Stimulated activated CD4-positive, alpha-beta T cell treated with anti-CD3 and anti-CD28 coated beads, Interleukin-12 subunit alpha, Interleukin-12 subunit beta, amount 100 ng/mL, for 4 hours (primary cell): ENCODE data around the gene INPP5D.
"Not testable (repeated sequence)": the region's sequence is repeated elsewhere in the genome, so short reads cannot be mapped to it uniquely, and the experiment has no call there.

Source experiments
- DNase-seq: peaks from one replicate; pipeline ENCODE4 v3.0.0-alpha.2; 2020

The INPP5D gene

DNA sequence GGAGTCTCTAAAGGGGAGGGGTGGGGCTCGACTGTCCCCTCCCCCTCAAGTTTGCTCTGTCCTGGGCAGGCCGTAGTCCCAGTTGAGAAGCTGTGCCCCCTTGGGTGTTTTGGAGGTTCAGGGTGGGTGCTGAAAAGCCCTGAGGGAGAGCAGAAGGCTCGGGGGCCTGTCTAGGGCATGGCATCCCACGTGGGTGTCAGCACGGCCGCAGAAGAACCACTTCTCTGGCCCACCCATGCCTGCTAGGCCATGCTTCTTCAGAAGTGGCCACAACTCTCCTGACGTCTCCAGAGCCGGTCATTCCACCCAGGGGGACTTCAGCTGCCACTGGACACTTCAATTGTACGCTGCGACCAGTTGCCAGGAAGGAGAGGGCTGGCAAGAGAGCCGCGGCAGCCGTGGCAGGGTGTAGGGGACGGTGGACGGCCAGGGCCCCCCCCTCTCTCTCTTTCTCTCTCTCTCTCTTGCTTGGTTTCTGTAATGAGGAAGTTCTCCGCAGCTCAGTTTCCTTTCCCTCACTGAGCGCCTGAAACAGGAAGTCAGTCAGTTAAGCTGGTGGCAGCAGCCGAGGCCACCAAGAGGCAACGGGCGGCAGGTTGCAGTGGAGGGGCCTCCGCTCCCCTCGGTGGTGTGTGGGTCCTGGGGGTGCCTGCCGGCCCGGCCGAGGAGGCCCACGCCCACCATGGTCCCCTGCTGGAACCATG lies at the start of gene INPP5D:
Gene INPP5D (plus strand): TSS at position 546 of the 704 bp plus-strand sequence. CDS start 137 bp downstream, at position 683.
- peak; percentile 59 for DNase-seq

DNA sequence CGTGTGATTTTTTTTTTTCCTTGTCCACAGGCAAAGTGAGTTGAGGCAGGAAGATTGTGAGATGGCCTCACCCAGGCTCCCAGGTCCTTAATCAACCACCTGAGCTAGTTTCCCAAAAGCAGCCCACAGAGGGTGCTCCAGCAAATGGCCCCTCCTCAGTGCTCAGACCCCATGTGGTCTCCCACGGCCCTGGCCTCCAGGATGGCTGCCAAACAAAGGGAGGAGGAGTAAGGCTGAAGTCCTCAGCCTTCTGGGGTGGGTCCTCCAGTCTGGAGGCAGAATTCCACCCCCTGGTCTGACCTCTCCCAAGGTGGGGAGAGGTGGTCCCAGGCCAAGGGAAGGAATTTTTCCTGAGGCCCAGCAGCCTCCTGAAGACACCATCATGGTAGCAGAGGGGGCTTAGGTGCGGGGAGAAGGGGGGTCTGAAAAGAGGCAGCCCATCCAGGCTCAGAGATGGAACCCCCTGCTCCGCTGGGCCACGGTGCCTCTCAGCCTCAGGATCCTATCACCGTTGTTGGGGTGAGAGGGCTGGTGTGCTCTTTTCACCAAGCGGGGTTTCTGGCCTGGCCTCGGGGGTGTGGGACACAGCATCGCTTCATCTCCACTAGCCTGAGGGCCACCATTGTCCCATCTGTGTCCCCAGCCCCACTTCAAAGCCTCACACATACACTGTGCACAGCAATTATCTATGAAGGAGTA lies 49.4 kb upstream of the INPP5D start:
- no peak for DNase-seq

DNA sequence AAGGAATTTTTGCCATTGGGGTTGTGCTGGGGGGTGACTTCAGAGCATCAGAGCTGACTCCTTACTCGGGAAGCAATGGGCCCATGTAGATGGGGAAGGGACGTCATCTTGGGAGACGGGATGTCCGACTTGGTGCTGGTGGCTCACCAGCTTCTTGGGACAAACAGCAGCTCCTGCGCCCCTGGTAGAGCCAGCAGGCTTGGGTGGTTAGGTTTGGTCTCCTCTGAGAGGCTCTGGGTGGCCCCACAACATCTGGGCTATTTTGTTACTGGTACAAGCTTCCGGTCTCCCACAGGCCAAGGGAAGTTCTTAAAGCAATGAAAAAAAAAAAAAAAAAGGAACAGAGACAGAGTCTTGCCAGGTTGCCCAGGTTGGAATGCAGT lies 48.9 kb upstream of the INPP5D start:
- no peak for DNase-seq

DNA sequence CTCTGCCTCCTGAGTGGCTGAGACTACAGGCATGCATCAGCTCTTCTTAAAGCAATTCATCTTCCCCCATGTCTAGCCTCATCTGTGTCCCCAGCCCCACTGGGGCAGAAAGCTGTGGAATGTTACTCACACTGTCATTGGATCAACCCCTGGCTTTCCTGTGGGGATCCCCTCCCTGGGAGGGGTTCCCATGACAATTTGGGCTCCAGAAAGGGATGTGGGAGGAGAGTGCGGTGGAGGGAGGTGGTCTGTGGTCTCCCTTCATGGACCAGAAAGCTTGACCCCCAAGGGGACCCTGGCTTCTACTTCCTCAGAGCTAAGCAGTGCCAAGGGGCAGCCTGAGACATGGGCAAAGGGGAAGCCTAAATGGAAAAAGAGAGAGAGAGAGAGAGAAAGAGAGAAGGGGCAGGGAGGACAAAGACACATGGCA lies 48.4 kb upstream of the INPP5D start:
- DNase-seq, result no peak

DNA sequence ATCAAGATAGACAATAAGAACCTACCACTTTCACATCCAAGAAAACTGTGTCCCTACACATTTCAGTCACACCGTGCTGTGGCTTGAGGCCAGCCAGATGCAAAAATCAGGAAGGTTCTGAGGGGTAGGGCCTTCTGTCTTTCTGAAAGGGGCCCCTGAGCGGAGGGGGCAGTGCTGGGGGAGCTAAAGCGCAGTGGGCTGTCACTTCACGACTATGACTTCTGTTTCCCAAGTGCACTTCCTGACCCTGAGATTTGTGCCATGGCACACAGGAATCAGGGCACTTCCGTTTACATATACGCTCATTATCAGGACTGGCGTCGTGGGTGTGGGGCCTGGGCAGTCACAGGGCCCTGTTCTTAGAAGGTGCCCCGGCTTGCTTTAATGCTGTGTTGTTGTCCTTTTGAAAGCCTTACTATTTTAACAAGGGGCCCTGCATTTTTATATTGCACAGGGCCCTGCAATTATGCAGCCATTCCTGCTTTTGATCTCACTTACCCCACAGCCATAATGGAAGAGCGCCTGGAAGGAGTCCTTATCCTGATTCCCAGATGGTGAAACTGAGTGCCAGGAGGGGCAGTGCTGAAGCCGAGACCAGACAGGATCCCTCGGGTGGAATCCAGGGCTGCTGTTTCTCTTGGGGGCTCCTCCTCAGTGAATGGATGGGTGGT lies 47.7 kb upstream of the INPP5D start:
- no peak for DNase-seq

DNA sequence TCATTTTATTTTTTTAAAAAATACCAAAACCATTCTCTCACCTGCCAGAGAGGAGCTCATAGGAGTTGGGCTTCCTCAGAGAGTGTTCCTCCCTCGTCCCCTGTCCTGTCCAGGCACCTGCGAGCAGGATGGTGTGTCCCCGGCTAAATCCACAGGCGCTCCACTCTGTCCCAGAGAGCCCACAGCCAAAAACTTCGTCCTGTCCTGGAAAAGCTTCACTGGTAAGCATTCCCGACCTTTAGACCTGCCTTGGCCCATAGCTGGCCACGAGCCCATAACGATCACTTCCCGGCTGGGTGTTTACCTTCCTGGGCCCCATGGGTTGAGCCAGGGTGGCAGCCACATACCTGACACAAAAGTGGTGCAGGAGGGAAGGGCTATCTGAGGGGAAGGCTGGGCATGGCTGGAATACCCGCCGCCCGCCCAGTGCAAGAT lies 47.1 kb upstream of the INPP5D start, which contains the start of gene NGEF:
Gene NGEF (minus strand): TSS at position 230 of the 435 bp plus-strand sequence. CDS start 38,366 bp downstream, outside the sequence.
- DNase-seq, result no peak

DNA sequence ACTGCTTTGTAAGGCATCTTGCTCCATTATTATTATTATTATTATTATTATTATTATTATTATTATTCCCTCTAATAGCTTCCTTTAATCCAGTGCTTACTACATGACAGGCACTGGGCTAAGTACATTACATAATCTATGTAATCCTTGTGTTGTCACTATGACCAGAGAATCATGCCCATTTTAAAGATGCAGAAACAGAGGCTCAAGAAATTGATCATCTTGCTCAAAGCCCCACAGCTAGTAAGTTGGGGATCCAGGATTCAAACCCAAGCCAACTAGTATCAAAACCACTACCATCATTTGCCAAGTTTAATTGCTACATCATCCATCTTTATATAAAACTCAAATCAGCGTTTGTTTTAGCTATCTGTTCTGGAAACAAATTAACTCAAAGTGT lies 46.5 kb upstream of the INPP5D start:
- no peak for DNase-seq

DNA sequence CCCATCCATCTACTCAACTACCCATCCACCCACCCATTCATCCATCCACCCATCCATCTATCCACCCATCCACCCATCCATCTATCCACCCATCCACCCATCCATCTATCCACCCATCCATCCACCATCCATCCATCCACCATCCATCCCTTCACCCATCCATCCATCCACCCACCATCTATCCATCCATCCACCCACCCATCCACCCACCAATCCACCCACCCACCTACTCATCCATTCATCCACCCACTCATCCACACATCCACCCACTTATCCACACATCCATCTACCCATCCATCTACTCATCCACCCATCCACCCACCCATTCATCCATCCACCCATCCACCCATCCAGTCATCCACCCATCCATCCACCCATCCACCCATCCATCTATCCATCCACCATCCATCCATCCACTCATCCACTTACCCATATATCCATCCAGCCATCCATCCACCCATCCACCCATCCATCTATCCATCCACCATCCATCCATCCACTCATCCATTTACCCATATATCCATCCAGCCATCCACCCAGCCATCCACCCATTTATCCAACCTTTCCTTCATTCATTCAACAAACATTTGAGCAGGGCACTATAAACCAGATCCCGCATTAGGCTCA lies 45.0 kb upstream of the INPP5D start:
- no peak for DNase-seq

DNA sequence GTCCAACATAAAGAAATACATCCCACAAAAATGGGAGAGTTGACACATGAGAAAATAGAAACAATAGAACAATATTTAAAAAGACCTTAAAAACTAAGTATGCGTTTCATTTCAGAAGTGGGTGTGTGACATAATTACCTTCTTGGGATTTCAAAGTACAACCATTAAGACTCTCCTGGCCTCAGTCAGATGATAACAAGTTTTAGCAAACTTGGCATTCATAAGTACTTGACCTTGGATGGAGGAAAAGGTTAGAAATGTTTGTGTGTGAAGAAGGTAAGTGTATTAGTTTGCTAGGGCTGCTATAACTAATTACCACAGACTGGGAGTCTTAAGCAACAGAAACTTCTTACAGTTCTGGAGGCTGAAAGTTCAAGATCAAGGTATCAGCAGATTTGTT lies 42.2 kb upstream of the INPP5D start:
- DNase-seq, result no peak

DNA sequence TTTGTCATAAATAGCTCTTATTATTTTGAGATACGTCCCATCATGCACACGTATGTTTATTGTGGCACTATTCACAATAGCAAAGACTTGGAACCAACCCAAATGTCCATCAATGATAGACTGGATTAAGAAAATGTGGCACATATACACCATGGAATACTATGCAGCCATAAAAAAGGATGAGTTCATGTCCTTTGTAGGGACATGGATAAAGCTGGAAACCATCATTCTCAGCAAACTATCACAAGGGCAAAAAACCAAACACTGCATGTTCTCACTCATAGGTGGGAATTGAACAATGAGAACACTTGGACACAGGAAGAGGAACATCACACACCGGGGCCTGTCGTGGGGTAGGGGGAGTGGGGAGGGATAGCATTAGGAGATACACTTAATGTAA lies 40.5 kb upstream of the INPP5D start:
- DNase-seq, result not testable (repeated sequence)

DNA sequence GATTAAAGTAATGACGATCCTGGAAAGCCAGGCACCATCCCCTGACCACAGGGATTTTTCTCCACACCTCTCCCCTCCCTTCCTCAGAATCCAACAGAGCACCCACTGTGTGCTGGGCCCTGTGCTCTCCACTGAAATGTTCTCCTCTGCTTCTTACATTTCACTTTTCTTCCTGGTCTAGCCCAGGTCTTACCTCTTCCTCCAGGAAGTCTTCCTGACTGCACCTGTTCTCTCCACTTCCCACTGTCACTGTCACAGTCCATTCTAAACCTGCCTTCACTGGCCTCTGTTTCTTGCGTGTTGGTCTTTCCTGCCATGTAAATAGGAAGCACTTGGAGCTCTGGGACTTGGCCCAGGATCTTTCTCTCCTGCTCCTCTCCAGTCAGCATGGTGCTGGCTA lies 39.7 kb upstream of the INPP5D start:
- DNase-seq, result no peak

DNA sequence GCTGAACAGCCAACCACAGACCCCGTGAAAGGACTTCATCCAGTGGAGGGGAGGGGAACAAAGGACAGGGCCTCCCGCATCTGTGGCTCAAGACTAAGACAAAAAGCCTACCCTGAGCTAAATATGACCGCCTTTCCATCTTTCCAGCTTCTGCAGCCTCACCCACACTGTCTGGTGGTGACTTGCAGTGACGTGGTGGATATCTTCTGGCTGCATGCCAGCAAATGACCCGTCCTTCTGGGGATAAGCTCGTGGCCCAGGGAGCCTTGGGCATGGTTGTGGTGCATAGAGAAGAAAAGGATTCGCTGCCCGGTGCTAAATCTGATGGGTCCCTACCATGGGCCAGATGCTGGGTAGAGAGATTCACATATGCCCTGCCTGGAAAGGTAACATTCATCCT lies 38.4 kb upstream of the INPP5D start:
- no peak for DNase-seq

DNA sequence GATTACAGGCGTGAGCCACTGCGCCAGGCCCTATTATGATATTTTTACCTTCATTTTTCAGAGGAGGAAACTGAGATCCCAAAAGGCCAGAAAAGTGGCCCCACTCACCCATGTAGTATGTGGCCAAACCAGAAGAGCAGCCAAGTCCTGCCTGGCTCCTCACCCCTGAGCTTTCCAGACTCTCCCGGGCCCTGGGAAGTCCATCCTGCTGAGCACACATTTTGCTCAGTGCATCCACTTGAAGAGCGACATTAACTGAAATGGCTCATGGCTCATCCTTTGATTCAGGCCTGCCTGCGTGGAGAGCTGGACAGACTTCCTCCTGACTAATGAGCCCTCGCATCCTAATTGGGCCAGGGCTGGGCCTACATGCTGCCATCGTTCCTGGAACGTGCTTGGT lies 37.6 kb upstream of the INPP5D start:
- DNase-seq, result no peak

DNA sequence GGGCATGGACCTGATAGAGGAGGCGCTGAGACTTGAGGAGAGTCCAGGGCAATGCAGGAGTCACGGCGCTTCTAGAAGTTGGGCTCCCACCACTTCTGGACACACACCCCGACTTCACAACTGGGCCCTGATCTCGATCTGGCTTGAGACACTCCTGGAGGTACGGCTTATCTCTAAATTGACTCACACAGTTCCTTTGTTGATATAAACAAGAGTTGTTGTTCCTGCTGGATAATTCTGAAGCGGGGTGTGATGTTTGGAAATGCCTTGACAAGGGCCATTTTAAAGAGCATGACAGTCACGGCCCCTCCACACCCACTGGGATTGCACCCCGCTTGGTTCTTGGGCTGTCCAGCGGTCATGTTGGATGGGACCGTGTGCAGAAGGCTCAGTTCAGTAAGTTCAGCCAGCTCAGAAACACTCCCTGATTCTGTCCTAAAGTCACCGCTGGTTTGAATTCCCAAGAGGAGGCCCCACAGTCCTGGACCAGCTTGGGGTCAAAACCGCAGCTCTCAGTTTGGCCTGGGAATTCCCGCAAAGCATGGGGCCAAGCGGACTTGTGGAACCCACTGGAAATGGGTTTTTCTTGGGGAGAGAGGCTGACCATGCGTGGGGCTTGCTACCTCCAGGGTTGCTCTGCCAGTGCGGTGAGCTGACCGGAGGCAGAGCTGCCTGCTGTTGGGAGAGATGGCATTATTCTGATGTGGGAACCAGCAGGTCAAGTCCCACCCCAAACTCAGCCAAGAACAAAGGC lies 37.0 kb upstream of the INPP5D start:
- DNase-seq, result no peak

DNA sequence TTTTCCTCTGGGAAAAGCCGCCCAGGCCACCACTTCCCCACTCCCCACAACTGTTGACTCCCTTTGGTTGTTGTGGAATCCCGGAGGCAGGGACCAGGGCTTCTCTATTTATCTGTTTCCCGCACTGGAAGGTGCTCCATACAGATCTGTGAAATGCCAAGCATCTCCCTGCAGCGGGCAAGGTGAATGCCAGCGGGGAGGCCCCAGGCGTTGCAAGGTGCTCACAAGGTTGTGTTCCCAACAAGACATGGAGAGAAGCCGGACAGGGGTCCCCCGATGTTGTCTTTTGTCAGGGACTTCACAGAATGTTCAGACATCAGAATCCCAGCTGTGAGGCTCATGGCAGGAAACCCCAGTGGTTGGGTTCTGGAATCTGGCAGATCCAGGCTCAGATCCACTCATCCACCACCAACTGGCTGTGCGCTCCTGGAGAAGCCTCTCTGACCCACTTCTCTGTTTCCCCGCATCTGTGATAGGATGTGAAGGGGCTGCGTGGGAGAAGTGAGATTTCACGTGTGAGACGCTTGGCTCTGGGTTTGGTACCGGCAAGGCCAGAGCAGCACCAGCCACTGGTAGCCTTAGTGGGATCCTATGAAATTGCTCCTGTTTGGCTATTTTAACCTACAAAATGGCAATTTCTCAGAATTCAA lies 36.3 kb upstream of the INPP5D start:
- no peak for DNase-seq

DNA sequence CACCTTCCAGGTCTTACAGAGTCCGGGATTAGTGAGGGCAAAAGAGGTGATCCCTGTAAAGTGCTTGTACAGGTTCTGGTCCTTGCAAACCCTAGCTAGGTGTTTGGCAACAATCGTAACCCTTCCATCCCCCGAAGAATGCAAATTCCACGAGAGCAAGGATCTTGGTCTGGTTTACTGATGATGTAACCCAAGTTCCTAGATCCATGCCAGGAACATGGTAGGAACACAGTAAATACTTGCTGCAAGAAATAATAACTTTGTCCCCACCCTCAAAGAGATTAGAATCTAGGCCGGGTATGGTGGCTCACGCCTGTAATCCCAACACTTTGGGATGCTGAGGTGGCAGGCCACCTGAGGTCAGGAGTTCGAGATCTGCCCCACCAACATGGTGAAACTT lies 34.4 kb upstream of the INPP5D start:
- DNase-seq, result no peak

DNA sequence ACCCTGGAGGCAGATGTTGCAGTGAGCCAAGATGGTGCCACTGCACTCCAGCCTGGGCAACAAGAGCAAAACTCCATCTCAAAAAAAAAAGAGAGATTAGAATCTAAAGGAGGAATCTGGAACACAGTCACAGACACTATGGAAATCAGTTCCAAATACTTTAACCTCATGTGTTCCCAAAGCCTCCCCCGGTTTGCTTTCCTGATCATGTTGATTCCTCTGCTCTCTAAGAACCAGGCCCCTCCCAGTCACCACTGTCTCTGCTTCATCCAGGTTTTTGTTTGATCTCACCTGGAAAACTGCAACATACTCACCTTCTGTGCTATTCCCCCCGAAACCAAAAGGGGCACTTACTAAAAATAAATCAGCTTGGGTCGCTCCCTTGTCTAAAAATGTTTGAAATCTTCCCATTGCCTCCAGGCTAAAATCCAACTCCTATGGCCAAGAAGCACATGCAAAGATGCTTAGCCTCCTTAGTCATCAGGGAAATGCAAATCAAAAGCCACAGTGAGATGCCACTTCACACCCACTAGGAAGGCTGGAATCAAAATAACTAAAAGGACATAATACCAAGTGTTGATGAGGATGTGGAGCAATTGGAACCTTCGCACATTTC lies 33.8 kb upstream of the INPP5D start:
- no peak for DNase-seq

DNA sequence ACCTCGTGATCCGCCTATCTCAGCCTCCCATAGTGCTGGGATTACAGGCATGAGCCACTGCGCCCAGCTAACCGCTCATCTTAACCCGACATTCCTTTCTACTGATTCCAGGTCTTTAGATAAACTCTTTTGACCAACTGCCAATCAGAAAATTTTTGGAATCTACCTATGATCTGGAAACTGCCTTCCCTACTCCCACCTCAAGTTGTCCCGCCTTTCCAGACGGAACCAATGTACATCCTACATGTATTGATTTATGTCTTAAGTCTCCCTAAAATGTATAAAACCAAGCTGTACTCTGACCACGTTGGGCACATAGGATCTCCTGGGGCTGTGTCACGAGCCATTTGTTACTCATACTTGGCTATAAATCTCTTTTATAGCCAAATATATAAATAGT lies 30.8 kb upstream of the INPP5D start:
- DNase-seq, result no peak

DNA sequence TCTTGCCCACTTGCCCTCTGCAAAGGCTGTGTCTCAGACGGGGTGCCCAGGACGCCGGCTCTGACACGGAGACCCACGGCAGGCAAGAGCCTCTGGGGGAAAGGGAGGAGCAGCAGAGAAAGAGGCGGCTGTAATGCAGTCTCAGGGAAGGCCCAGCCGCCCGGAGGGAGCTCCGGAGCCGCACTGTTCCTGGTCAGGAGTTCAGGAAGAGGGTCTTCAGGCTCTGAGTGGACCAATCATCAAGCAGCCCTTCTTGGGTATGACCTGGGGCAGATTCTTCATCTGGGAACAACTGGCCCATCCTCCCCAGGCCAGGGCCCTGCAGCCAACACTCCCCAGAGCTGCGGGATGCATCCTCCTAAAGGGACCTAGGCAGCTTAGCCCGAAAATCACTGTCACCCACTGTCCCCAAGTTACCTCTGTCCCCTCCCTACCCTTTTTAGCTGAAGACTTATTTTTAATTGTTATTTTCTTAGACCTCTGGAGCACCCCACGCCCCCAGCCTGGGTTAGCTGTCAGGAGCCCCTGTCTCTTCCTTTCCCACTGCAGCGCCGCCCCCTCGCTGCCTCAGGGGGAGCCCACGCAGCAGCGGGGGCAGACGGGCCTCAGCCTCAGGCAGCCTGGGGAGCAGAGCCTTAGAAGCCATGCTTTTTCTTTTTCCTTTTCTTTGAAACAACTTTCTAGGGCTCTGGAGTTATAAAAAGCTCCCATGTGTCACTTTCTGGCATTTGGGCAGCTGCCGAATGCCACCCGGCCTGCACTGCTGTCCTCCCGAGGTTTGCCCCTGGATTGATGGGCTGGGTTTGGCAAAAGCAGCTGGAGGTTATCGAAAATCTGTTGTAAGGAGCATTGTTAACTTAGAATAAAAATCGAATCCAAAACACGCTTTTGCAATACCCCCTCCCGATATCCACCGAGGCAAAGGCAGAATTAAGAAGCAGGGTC lies 28.3 kb upstream of the INPP5D start:
- no peak for DNase-seq

DNA sequence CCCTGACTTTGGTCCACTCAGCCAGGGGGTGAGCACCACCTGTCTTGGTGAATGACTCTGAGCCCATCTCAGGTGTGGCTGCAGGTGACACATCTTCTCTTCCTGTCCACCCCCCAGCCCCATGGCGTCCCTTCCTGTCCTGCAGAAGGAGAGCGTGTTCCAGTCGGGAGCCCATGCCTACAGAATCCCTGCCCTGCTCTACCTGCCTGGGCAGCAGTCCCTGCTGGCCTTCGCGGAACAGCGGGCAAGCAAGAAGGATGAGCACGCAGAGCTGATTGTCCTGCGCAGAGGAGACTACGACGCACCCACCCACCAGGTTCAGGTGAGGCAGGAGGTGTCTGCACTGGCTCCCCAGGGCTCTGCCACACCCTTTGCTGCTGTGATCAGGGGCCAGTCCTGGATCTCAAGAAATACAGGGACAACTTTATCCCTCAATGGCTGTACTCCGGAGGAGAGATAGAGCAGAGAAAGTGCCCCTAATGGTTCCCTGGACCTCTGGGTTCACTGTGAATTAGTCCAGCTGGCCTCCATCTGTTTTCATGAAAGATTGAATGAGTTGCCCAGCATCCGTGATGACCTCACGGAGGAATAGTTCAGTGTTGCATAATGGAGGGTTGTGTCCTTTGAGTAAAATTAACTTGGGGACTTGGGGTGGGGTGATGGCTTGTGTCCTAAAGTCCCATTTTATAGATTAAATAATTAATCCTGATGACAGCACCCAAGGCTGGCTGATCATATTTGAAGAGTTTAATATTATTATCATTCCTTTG lies 27.4 kb upstream of the INPP5D start, which contains the start of gene NEU2:
Gene NEU2 (plus strand): TSS at position 122 of the 770 bp plus-strand sequence. CDS start 0 bp downstream, at position 122.
- DNase-seq, result no peak
